HG02852 (cell line): Measurements from ENCODE around the gene KLHL40.

ENCODE experiments used
- ATAC-seq: cut with Tn5 transposase; IDR thresholded peaks from one replicate; pipeline ENCODE4 v1.9.1; 2021; ENCODE audit warnings: mild to moderate bottlenecking, moderate library complexity; ENCODE audit not compliant: unreplicated experiment

KLHL40 gene

GRCh38 chr3:42668413-42668760, 16.9 kb upstream of the KLHL40 start:
- ATAC-seq, result no peak

DNA sequence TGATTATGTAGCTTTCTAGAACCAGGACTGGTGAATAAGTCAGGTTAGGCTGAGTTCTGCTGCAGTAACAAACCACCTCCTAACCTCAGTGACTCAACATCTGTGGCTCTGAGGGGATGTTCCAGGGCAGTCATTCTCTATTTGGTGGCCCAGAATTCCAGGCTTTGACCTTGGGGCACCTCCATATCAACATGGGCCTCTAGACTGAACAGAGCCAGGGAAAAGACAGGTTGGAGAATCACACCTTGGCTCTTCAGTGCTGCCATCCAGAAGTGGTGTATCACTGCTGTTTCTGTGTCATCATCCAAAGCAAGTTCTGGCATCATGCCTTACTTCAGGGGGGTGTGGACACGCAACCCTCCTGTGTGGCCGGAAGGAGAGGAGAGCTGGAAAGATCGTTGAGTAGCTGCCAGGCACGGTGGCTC, 16.5 kb upstream of the KLHL40 start:
- no peak for ATAC-seq

DNA sequence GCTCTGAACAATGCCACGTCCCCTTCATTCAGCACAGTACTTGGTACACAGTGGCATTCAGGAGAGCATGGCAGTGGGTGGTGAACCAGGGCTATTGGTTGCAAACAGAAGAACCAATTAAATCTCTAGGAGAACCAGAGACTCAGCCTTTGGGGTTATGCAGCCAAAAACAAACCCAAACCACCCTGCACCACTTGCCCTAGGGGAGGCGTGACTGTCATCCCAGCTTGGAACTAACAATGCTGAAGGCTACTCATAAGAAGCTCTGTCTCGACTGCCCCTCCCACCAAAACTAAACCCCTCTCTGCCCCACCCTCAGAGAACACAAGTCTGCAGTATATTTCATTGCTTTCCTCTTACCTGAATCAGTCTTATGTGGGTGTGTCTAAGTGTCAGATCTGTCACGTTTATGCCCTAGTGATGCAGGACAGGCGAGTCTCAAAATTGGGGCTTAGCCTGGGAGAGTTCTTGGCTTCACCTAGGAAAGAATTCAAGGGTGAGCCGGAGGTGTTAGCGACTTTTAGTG, 15.2 kb upstream of the KLHL40 start:
- no peak for ATAC-seq

DNA sequence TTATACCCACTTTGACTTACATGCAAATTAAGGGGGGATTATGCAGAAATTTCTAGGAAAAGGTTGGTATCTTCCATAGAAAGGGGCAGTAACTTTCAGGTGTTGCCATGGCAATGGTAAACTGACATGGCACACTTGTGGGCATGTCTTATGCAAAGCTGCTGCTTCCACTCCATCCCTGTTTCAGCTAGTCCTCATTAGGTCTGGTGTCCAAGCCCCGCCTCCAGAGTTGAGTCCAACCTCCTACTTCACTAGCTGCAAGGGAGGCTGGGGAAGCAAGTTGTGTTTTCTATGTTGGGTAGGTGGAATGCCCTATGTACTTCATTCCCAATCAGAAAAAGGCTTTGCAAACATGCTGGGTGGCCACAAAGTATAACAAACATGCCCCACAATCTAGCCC, 14.7 kb upstream of the KLHL40 start:
- ATAC-seq, result no peak

DNA sequence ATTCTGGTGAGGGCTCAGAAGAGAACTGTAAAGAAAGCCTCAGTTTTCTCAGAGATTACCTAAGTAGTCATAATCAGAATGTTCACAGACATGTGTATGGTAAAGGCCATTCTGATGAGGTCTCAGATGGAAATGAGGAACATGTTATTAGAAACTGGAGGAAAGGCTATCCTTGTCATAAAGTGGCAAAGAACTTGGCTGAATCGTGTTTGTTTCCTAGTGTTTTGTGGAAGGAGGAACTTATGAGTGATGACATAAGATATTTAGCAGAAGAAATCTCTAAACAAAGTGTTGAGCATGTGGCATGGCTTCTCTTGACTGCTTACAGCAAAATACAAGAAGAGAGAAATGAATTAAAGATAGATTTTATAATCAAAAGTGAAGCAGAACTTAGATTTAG, 12.8 kb upstream of the KLHL40 start:
- ATAC-seq, result no peak

- ATAC-seq, result no peak
These were observed 12.3 kb upstream of the KLHL40 start for GRCh38 chr3:42673082-42673481.

DNA sequence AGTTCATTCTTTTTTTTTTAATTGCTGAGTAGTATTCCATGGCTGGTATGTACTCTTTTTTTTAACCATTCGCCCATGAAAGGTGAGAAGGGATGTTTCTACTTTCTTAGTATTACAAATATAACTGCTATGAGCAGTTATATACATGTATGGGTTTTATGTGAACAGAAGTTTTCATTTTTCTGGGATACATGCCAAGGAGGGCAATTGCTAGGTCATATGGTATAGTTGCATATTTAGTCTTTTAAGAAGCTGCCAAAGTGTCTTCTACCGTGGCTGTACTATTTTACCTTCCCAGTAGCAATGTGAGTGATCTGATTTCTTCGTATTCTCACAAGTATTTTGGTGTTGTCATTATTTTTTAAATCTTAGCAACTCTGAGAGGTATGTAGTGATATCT, 11.2 kb upstream of the KLHL40 start:
- no peak for ATAC-seq

GRCh38 chr3:42675909-42676308, 9.4 kb upstream of the KLHL40 start:
- ATAC-seq, result no peak

DNA sequence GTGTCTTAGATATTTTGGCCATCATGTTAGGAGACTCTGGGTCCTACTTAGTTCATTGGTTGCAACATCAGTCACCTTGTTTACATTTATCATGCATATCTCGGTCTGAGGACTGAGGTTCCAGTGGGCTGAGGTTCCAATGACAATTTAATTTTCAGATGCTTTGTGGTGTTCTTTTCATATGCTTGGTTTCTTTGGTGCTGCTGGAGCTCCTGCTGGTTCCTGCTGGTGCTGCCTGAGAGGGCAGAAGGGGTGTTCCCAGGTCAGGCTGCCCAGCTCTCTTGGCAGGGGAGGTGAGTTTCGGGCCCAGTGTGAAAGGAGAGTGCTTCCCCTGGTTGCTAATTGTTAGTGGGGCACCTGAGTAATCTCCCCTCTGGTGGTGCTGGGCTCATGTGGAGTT, 6.9 kb upstream of the KLHL40 start:
- no peak for ATAC-seq

DNA sequence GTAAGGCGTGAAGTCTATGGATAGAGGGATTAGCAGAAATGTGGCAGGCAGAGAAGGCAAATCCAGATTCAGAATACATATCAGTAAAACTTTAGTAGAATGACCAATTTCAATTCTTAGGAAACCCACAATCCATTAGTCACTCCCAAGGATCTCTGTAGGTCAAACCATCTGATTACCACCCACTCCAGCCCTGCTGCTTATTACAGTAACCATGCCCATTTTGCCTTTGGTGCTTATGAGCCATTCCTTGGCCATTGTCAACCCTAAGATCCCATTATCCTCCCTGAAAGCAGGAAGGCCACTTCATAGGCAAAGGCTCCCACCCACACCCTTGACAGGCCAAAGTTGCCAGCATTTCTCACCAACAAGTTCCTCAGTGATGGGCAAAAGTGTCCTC, 5.1 kb upstream of the KLHL40 start:
- no peak for ATAC-seq

- ATAC-seq, result no peak
These were observed 4.5 kb upstream of the KLHL40 start for GRCh38 chr3:42680806-42681205.

DNA sequence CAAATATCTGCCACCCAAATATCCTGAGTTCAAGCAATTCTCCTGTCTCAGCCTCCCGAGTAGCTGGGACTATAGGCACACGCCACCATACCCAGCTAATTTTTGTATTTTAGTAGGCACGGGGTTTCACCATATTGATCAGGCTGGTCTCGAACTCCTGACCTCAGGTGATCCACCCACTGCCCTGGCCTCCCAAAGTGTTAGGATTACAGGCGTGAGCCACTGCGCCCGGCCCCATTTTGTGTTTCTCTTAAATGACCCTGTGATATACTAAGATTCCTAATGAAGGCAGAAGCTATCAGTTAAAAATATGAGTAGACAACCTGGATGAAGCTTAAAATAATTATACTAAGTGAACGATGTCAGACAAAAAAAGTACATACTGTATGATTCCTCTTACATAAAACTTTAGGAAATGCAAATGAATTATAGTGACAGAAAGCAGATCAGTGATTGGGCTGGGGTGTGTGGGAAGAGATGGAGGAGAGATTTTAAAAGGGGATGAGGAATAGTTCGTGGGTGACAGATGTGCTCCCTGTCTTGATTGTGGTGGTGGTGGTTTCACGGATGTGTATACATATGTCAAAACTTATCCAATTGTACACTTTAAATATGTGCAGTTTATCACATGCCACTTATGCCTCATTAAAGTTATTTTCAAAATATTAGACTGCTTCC, 3.8 kb upstream of the KLHL40 start:
- no peak for ATAC-seq

- ATAC-seq, result no peak
These were observed 2.9 kb upstream of the KLHL40 start for GRCh38 chr3:42682301-42683070.

DNA sequence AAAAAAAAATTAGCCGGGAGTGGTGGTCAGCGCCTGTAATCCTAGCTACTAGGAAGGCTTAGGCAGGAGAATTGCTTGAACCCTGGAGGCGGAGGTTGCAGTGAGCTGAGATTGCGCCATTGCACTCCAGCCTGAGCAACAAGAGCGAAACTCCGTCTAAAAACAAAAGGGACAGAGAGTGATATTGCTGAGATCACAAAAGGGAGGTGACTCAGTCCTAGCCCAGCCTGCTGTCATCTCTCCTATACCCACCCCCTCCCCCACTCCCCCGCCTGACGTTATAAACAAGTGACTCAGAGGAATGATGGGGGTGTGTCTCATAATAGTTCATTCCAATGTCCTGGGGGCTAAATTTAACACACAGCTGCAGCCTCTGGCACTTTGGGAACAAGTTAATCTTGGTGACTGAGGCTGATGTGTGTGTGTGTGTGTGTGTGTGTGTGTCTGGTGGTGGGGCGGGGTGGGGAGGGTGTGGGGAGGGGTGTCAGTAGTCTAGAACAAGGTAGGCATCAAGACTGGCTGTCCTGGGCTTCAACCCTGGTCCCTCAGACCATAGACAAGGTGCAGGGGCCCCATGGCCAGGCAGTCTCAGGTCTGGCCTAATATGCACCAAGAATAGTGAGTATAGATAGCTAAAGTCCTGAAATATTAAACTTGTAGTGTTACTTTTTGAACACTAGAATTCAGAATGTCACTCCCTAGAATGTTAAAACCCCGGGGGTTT, 1.3 kb upstream of the KLHL40 start:
- no peak for ATAC-seq

- ATAC-seq, result no peak
These were observed 540 bp upstream of the KLHL40 start for GRCh38 chr3:42684632-42685362.

DNA sequence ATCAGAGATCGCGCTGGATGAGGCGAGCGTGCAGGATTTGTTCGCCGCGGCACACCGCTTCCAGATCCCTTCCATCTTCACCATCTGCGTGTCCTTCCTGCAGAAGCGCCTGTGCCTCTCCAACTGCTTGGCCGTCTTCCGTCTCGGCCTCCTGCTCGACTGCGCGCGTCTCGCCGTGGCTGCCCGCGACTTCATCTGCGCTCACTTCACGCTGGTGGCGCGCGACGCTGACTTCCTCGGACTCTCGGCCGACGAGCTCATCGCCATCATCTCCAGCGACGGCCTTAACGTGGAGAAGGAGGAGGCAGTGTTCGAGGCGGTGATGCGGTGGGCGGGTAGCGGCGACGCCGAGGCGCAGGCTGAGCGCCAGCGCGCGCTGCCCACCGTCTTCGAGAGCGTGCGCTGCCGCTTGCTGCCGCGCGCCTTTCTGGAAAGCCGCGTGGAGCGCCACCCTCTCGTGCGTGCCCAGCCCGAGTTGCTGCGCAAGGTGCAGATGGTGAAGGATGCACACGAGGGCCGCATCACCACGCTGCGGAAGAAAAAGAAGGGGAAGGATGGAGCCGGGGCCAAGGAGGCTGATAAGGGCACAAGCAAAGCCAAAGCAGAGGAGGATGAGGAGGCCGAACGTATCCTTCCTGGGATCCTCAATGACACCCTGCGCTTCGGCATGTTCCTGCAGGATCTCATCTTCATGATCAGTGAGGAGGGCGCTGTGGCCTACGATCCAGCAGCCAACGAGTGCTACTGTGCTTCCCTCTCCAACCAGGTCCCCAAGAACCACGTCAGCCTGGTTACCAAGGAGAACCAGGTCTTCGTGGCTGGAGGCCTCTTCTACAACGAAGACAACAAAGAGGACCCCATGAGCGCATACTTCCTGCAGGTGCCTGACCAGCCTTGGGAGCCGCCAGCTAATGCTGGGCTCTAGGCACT, 819 bp downstream of the KLHL40 start:
- ATAC-seq, result no peak

DNA sequence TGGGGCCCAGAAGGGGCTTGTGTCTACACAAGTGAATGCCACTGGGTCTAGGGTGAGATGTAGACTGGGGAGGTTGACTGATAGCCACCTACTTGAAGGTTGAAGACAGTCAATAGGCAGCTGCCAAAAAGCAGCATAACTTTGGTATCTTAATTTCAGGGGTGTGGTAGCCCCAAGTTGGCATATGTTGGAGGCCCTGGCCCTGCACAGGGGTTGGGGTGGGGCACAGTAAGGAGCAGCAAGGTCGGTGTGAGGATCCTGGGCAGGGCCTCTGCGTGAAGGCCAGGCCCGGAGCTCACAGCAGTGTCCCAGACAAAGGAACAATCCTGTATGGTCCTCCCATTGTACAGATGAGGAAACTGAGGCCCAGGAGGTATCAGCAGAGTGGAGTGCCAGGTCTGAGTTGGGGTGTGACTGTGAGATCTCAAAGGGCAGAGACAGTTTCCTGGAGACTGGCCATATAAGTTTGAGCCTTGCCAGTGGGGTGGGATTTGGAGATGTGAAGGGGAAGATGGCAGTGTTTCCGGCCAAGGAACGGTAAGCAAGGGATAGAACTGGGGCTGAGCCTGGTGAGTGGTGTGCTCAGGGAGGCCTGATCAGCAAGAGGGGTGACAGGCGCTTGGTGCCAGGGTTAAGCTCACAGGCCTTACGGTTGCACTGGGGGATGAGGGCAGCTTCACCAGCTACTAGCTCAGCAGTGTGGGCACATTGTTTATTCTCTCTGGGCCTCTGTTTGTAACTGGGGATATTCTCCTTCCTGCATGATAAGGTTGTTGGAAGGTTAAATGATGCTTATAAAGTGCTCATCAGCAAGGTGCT, 1.7 kb downstream of the KLHL40 start:
- ATAC-seq, result no peak

- no peak for ATAC-seq
These were observed 2.7 kb downstream of the KLHL40 start for GRCh38 chr3:42688016-42688415.
